ENCODE measurements around the gene TNIP2.
"Not testable (repeated sequence)": the region's sequence is repeated elsewhere in the genome, so short reads cannot be mapped to it uniquely, and the experiment has no call there.

Gene TNIP2

DNA sequence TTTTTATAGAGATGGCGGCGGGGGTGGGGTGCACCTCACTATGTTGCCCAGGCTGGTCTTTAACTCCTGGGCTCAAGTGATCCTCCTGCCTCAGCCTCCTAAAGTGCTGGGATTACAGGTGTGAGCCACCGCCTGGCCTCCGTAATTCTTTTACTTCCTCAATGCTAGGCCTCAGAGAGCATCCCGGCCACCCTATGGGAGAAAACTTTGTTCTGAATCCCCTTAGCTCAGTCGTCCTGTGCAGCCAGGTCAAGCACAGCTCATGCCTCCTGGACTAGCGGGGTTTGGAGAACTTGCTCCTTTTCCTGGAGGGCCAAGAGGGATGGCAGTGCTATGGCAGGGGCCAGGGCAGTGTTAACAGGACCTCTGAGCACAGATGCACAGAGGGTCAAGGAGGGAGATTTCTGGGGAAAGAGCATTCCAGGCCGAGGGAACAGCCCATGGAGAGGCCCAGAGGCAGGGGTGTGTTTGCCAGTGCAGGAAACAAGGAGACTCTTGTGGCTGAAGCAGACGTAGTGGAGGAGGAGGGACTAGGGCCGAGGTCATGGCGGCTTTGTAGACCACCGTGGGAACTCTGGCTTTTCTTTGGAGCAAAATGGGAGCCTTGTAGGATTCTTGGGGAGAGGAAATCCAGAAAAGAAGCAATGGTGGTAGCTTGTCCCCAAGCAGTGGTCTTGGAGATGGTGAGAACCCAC, 9.8 kb upstream of the TNIP2 start:
- no peak for FAIRE-seq
- TF ChIP-seq, protein P1, sequence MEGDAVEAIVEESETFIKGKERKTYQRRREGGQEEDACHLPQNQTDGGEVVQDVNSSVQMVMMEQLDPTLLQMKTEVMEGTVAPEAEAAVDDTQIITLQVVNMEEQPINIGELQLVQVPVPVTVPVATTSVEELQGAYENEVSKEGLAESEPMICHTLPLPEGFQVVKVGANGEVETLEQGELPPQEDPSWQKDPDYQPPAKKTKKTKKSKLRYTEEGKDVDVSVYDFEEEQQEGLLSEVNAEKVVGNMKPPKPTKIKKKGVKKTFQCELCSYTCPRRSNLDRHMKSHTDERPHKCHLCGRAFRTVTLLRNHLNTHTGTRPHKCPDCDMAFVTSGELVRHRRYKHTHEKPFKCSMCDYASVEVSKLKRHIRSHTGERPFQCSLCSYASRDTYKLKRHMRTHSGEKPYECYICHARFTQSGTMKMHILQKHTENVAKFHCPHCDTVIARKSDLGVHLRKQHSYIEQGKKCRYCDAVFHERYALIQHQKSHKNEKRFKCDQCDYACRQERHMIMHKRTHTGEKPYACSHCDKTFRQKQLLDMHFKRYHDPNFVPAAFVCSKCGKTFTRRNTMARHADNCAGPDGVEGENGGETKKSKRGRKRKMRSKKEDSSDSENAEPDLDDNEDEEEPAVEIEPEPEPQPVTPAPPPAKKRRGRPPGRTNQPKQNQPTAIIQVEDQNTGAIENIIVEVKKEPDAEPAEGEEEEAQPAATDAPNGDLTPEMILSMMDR (IDR thresholded peaks at IDR 0.05; ENCODE audit: insufficient read depth, missing control alignments): no peak
- DNase-seq (ENCODE audit: insufficient read length, low spot score): no peak

GRCh38 chr4:2763511-2763967, 7.4 kb upstream of the TNIP2 start:
- FAIRE-seq (no peak), DNase-seq (ENCODE audit: insufficient read length, low spot score) (no peak)
- TF ChIP-seq, protein P1 (IDR thresholded peaks at IDR 0.05; ENCODE audit: insufficient read depth, missing control alignments): no peak

- not testable (repeated sequence) for FAIRE-seq; DNase-seq (ENCODE audit: insufficient read length, low spot score)
Measured at GRCh38 chr4:2762486-2763370, 6.6 kb upstream of the TNIP2 start.

- TF ChIP-seq, protein P1 (IDR thresholded peaks at IDR 0.05; ENCODE audit: insufficient read depth, missing control alignments): no peak
- DNase-seq (ENCODE audit: insufficient read length, low spot score) (no peak), FAIRE-seq (no peak)
Measured at GRCh38 chr4:2762048-2762447, 5.9 kb upstream of the TNIP2 start.

GRCh38 chr4:2761035-2761923, 5.1 kb upstream of the TNIP2 start:
- no peak for FAIRE-seq
- no peak for DNase-seq (ENCODE audit: insufficient read length, low spot score)
- TF ChIP-seq, protein P1 (IDR thresholded peaks at IDR 0.05; ENCODE audit: insufficient read depth, missing control alignments): no peak

DNA sequence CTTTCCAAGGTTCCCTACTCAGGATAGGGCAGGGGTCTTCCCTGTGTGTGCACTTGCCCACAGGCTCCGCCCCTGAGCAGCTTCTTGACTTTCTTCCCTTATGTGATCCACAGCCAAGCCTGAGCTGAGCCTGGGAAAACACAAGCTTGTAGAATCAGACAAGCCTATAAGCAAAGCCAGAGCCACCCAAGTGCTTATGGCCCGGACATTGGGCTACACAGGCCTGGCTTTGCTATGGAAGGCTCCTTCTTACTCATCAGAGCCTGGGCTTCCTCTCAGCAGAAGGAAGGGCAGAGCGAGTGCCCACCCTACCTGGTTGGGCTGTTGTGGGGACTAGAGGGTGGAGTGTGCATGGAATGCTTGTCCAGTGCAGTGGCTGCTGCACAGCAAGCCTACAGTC, 1.3 kb upstream of the TNIP2 start:
- FAIRE-seq (no peak), DNase-seq (ENCODE audit: insufficient read length, low spot score) (no peak)
- TF ChIP-seq, protein P1 (IDR thresholded peaks at IDR 0.05; ENCODE audit: insufficient read depth, missing control alignments): no peak

GRCh38 chr4:2756691-2757350, 685 bp upstream of the TNIP2 start:
- DNase-seq (ENCODE audit: insufficient read length, low spot score) (no peak), FAIRE-seq (no peak)
- TF ChIP-seq, protein P1 (IDR thresholded peaks at IDR 0.05; ENCODE audit: insufficient read depth, missing control alignments): no peak

Data from D721Med (cell line).